GM19193 (cell line): ENCODE results near the gene C2orf92.

ENCODE experiments used
- POLR2A ChIP-seq: IDR thresholded peaks from 4 replicates; pipeline ENCODE4 v1.6.1; 2011; ENCODE audit not compliant: insufficient read depth, insufficient read length; ENCODE audit errors: extremely low read depth

The C2orf92 gene

GRCh38 chr2:97669448-97669847, at the start of gene C2orf92:
Gene C2orf92 (plus strand): TSS chr2:97669713. CDS start chr2:97669789, 76 bp downstream.
- TF ChIP-seq POLR2A: peak; percentile 22

- no peak for TF ChIP-seq POLR2A
Observed at GRCh38 chr2:97644023-97644717, 25.3 kb upstream of the C2orf92 start.

- TF ChIP-seq POLR2A: no peak
Observed at GRCh38 chr2:97645112-97645694, 24.3 kb upstream of the C2orf92 start.

- peak; percentile 97 for TF ChIP-seq POLR2A
Observed at GRCh38 chr2:97645695-97646629, 23.6 kb upstream of the C2orf92 start, which contains the start of gene COX5B. Gene COX5B (plus strand): TSS chr2:97646062. CDS start chr2:97646087, 25 bp downstream.

- TF ChIP-seq POLR2A: no peak
Observed at GRCh38 chr2:97646977-97647376, 22.5 kb upstream of the C2orf92 start.

- no peak for TF ChIP-seq POLR2A
Observed at GRCh38 chr2:97651114-97651513, 18.4 kb upstream of the C2orf92 start.

GRCh38 chr2:97653473-97653872, 16.0 kb upstream of the C2orf92 start:
- no peak for TF ChIP-seq POLR2A

GRCh38 chr2:97653874-97654273, 15.6 kb upstream of the C2orf92 start:
- TF ChIP-seq POLR2A: no peak

- TF ChIP-seq POLR2A: no peak
Observed at GRCh38 chr2:97654309-97654708, 15.2 kb upstream of the C2orf92 start.

- TF ChIP-seq POLR2A: peak; percentile 22
Observed at GRCh38 chr2:97654791-97655190, 14.7 kb upstream of the C2orf92 start.

- no peak for TF ChIP-seq POLR2A
Observed at GRCh38 chr2:97656129-97656755, 13.3 kb upstream of the C2orf92 start.

- TF ChIP-seq POLR2A: no peak
Observed at GRCh38 chr2:97656905-97657587, 12.5 kb upstream of the C2orf92 start.

- no peak for TF ChIP-seq POLR2A
Observed at GRCh38 chr2:97657986-97658690, 11.4 kb upstream of the C2orf92 start.

- TF ChIP-seq POLR2A: no peak
Observed at GRCh38 chr2:97658691-97659157, 10.8 kb upstream of the C2orf92 start.
